ENCODE measurements around the gene TMEM131.

Gene TMEM131

GRCh38 chr2:97994476-97994875 lies 1.3 kb downstream of the TMEM131 start:
- DNase-seq, result no peak
- intact Hi-C loops (cut with DNase I; ENCODE audit: low total_unique reads), result loop anchor here (10.0 kb wide), 2 partner anchors 180 to 190 kb away; no protein-coding TSS in a partner anchor
- TF ChIP-seq, protein P1, sequence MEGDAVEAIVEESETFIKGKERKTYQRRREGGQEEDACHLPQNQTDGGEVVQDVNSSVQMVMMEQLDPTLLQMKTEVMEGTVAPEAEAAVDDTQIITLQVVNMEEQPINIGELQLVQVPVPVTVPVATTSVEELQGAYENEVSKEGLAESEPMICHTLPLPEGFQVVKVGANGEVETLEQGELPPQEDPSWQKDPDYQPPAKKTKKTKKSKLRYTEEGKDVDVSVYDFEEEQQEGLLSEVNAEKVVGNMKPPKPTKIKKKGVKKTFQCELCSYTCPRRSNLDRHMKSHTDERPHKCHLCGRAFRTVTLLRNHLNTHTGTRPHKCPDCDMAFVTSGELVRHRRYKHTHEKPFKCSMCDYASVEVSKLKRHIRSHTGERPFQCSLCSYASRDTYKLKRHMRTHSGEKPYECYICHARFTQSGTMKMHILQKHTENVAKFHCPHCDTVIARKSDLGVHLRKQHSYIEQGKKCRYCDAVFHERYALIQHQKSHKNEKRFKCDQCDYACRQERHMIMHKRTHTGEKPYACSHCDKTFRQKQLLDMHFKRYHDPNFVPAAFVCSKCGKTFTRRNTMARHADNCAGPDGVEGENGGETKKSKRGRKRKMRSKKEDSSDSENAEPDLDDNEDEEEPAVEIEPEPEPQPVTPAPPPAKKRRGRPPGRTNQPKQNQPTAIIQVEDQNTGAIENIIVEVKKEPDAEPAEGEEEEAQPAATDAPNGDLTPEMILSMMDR (IDR thresholded peaks at IDR 0.05), result no peak
- H3K4me3 ChIP-seq, result peak overlapping the region; percentile 78 to 79
- peak overlapping the region; percentile 93 to 97 for H3K27ac ChIP-seq
- H3K4me1 ChIP-seq, result peaks cover 0 to 46% (median 11%) of the 10 kb centered on the region in 4 donors
- no peaks in the 10 kb centered on the region for H3K9me3 ChIP-seq
- no peaks in the 10 kb centered on the region for H3K36me3 ChIP-seq
- no peaks in the 10 kb centered on the region for H3K27me3 ChIP-seq

GRCh38 chr2:97993926-97994325 lies 1.8 kb downstream of the TMEM131 start:
- TF ChIP-seq, protein P1 (IDR thresholded peaks at IDR 0.05), result no peak
- H3K36me3 ChIP-seq, result no peaks in the 10 kb centered on the region
- intact Hi-C loops (cut with DNase I; ENCODE audit: low total_unique reads), result loop anchor here (10.0 kb wide), 2 partner anchors 181 to 189 kb away; no protein-coding TSS in a partner anchor
- no peak for DNase-seq
- H3K27me3 ChIP-seq, result no peaks in the 10 kb centered on the region
- H3K4me1 ChIP-seq, result peaks cover 0 to 46% (median 11%) of the 10 kb centered on the region in 4 donors
- H3K4me3 ChIP-seq, result peak overlapping the region; percentile 78 to 79
- H3K9me3 ChIP-seq, result no peaks in the 10 kb centered on the region
- peak overlapping the region in 1 of 2 donors; percentile 97 for H3K27ac ChIP-seq

DNA sequence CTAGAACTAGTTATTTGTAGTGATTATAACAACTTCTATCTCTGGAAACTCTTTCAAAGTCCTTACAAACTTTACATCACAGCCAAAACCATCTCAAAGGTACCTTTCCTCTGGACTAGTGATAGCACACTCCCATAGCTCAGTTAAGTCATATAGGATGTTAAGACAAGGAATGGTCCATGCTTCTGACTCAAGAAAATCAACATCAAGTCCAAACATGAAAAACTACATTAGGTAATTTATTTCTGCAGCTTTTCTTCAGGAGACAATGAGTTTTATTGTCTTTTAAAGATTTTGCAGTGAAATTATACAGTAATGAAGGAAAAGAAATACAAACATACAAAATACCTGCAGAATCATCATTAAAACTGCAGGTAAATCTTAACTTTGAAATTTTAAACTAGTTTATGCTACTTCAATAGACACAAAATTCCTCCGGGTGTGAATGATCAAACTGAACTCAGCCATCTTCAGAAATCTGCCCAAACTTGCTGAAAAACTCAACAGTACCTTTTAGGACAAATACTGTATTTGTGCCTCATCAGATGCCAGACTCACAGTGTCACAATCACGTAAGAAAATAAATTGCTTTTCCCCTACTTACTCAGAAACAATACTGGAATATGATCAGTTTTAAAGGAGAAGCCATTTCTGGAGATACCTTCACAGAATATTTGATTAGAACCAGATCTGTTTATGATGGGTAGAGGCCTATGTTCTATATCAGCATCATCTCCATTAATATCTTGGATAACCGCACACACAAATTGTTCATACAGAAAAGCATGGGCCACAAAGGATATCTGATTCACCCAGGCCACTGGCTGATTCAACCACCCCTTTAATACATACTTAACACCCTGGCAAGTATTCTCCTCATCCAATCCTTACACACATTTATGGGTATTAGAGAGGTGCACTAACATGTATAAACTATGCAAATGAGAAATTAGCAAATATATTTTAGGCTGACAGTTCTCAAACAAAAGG lies 2.6 kb downstream of the TMEM131 start:
- TF ChIP-seq, protein P1 (IDR thresholded peaks at IDR 0.05), result no peak
- no peaks in the 10 kb centered on the region for H3K36me3 ChIP-seq
- no peak for DNase-seq
- no peak overlapping the region for H3K27ac ChIP-seq
- no peak overlapping the region for H3K4me3 ChIP-seq
- peaks cover 0 to 2% (median 0%) of the 10 kb centered on the region in 3 donors for H3K9me3 ChIP-seq
- intact Hi-C loops (cut with DNase I; ENCODE audit: low total_unique reads), result loop anchor here (10.0 kb wide), 2 partner anchors 182 to 188 kb away; no protein-coding TSS in a partner anchor
- H3K27me3 ChIP-seq, result no peaks in the 10 kb centered on the region
- H3K4me1 ChIP-seq, result peaks cover 0 to 46% (median 11%) of the 10 kb centered on the region in 4 donors

DNA sequence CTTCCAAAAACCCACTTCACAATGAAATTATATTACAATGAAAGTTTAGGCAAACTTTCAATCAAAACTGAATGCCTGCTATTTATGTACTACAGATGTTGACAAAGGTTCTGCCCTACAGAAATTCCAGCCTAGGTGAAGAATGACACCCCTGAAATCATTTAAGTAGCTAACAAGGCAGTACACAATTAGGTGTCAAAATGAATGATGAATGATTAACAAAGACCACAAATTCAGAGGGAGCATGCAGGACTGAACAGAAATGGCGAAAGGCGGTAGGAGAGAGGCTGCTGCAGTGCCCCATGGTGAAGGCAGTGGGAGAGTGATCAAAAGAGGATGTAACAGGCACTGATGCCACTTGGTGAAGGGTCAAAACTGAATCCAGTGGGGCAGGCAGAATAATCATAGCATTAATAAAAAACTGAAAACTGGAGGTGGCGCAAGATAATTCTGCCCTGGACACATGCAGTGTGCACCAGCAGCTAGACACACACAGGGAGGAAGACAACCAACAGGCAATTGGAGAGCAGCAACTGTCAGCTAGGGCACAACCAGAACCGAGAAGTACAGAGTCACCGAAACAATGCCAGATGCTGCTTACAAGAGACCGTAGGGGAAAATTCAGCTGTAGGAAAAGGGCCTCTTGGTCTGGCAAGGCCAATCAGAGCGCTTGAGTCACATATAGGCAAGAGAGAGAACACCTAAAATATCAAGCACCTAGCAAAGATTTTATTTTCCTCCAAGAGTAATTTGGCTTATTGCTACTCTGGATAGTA lies 4.5 kb downstream of the TMEM131 start:
- Histone ChIP-seq H3K9me3 (peaks cover 0 to 7% (median 0%) of the 10 kb centered on the region in 3 donors), H3K27me3 (no peaks in the 10 kb centered on the region), H3K4me1 (peaks cover 0 to 46% (median 11%) of the 10 kb centered on the region in 4 donors), H3K27ac (no peak overlapping the region), H3K4me3 (no peak overlapping the region), H3K36me3 (no peaks in the 10 kb centered on the region)
- intact Hi-C loops (cut with DNase I; ENCODE audit: low total_unique reads), result loop anchor here (10.0 kb wide), 2 partner anchors 184 to 186 kb away; no protein-coding TSS in a partner anchor
- TF ChIP-seq, protein P1 (IDR thresholded peaks at IDR 0.05), result no peak
- no peak for DNase-seq

GRCh38 chr2:97988722-97989121 lies 7.0 kb downstream of the TMEM131 start:
- H3K27ac ChIP-seq, result no peak overlapping the region
- no peak overlapping the region for H3K4me3 ChIP-seq
- no peak for DNase-seq
- TF ChIP-seq, protein P1 (IDR thresholded peaks at IDR 0.05), result no peak
- intact Hi-C loops (cut with DNase I; ENCODE audit: low total_unique reads), result no loop called here
- H3K27me3 ChIP-seq, result no peaks in the 10 kb centered on the region
- peaks cover 0 to 7% (median 0%) of the 10 kb centered on the region in 3 donors for H3K9me3 ChIP-seq
- peaks cover 0 to 41% (median 10%) of the 10 kb centered on the region in 4 donors for H3K4me1 ChIP-seq
- H3K36me3 ChIP-seq, result no peaks in the 10 kb centered on the region

All from tibial artery (tissue), 4 donors.